Kidney glomerular epithelial cell (primary cell): ENCODE measurements around the gene NELFA.
"Not testable (repeated sequence)": the region's sequence is repeated elsewhere in the genome, so short reads cannot be mapped to it uniquely, and the experiment has no call there.

Experiments
- DNase-seq: peaks from one replicate; lab custom pipeline; 2025; lab: John Stamatoyannopoulos, UW

Gene NELFA

DNA sequence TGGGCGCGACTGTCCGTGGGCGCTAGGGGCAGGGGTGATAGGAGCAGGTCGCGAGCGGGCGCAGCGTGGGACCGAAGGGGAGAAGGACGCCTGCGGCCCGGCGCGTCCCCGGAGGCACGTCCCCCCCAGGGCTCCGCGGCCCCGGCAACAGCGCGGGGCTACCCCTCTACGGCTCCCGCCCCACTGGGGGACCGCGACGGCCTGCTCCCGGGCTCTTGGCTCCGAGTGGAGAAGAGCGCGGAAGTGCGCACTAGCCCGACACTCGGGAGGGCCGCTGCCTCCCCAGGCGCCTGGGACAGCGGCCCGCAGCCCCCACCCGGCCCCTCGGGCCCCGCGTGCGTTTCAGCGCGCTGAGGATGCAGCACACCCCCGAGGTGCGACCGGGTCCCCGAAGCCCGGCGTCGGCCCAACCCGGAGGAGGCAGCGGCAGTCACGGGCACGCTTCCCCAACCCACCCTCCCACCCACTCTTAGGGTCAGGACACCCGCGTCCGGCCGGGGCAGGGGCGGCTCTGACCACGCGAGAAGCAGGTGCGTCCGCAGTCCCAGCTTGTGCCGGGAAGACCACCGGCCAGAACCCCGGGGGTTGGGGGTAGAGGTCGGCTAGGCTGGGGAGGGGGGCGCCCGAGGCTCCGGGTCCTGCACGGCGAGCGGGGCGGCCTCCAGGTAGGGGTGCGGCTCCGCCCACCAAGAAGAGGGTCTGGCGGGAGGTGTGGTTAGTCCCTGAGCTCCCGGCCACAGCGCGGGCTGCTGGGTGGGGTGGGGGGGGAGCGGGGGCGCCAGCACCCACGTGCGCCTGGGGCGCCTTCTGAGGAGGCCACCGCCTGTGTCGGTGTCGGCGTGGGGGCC lies 31.8 kb upstream of the NELFA start:
- DNase-seq, result no peak

DNA sequence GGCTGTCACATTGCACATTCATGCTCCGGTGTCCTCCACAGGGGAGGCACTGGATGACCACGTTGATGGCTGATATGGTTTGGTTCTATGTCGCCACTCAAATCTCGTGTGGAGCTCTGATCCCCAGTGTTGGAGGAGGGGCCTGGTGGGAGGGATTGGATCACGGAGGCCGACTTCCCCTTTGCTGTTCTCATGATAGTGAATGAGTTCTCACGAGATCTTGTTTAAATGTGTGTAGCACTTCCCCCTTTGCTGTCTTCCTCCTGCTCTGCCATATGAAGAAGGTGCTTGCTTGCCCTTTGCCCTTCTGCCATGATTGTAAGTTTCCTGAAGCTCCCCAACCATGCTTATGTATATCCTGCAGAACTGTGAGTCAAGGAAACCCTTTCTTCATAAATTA lies 28.1 kb upstream of the NELFA start:
- no peak for DNase-seq

DNA sequence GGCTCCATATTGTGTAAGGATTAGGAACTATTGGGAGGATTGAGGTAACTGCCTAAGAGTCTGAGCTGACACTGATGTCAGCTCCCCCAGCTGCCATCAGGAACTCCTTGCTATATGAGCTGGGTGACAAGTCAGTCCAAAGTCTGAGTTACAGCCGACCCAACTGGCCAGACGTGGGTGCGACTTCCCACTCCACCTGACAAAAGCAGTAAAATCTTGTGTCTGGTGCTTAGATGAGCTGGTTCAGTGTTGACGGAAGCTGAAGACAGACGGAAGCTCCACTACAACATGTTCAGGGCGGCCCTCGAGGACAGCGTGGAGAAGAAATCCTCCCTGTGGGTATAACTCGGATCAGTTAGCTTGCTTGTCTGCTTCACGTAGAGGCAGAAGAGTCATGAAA lies 27.6 kb upstream of the NELFA start:
- no peak for DNase-seq

DNA sequence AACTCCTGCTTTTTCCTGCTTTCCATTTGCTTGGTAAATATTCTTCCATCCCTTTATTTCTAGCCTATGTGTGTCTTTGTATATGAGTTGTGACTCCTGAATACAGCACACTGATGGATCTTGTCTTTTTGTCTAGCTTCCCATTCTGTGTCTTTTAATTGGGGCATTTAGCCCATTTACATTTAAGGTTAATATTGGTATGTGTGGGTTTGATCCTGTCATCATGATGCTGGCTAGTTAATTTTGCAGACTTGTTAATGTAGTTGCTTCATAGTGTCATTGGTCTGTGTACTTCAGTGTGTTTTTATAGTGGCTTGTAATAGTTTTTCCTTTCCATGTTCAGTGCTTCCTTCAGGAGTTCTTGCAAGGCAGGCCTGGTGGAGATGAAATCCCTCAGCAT lies 22.4 kb upstream of the NELFA start:
- DNase-seq, result not testable (repeated sequence)

DNA sequence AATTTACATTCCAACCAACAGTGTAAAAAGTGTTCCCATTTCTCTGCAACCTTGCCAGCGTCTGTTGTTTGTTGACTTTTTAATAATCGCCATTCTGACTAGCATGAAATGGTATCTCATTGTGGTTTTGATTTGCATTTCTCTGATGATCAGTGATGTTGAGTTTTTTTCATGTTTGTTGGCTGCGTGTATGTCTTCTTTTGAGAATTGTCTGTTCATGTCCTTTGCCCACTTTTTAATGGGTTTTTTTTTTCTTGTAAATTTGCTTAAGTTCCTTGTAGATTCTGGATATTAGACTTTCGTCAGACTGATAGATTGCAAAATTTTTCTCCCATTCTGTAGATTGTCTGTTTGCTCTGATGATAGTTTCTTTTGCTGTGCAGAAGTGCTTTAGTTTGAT lies 18.3 kb upstream of the NELFA start:
- DNase-seq, result not testable (repeated sequence)

DNA sequence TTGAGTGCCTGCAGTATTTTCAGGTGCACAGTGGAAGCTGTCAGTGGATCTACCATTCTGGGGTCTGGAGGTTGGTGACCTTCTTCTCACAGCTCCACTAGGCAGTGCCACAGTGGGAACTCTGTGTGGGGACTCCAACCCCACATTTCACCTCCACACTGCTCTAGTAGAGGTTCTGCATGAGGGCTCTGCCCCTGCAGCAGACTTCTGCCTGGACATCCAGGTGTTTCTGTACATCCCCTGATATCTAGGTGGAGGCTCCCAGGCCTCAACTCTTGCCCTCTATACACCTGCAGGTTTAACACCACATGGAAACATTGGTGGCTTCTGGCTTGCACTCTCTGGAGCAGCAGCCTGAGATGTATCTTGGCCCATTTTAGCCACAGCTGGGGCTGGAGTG lies 17.0 kb upstream of the NELFA start:
- DNase-seq, result no peak

DNA sequence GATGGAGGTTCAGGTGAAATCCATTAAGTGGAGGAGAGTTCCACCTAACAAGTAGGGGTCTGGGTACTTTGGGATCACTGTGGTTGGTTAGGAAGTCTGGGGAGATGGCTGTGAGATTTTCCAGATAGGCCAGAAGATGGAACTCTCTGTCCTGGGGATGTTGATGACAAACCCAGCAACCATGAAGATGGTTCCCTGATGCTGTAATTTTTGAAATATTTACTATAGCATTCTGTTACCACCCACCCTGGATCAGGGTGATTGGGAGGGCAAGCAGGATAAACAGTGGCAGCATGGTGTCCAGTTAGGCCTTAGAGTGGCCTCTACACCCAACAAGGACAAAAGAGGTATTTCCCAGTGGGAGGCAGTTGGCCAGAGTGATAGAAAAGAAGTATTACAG lies 15.9 kb upstream of the NELFA start:
- DNase-seq, result no peak

DNA sequence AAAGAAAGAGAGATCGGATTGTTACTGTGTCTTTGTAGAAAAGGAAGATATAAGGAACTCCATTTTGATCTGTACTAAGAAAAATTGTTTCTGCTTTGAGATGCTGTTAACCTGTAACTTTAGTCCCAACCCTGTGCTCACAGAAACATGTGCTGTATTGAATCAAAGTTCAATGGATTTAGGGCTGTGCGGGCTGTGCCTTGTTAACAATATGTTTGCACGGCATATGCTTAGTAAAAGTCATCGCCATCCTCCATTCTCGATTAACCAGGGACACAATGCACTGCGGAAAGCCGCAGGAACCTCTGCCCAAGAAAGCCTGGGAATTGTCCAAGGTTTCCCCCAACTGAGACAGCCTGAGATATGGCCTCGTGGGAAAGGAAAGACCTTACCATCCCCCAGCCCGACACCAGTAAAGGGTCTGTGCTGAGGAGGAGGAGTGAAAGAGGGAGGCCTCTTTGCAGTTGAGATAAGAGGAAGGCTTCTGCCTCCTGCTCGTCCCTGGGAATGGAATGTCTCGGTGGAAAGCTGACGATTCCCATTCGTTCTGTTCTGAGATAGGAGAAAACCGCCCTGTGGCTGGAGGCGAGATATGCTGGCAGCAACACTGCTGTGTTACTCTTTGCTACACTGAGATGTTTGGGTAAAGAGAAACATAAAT lies 12.7 kb upstream of the NELFA start:
- DNase-seq, result not testable (repeated sequence)

DNA sequence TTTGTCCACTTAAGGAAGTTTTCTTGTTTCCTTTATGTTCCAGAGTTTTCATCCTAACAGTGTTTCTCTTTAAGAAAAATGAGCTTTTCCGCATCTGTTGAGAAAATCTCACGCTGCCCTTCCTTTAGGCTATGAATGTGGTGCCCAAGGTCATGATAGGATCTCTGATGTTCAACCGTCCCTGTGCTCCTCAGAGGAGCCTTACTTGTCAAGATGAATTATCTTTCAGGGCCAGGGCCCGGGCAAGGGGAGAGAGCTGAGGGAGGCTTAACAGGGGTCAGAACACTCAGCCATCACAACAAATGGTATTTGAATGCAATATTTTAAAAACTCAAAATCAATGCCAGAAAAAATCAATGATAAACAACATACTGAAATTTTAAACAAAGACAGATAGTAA lies 6.2 kb upstream of the NELFA start:
- DNase-seq, result no peak

DNA sequence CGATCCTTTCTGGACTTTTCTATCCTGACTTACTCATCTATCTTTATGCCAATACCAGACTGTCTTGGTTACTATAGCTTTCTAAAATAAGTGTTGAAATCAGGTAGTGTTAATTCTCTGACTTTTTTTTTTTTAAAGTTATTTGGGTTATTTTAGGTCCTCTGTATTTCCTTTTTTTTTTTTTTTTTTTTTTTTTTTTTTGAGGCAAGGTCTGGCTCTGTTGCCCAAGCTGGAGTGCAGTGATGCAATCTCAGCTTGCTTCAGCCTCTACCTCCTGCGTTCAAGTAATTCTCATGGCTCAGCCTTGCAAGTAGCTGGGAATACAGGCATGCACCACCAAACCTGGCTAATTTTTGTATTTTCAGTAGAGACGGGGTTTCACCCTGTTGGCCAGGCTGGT lies 2.8 kb upstream of the NELFA start:
- no peak for DNase-seq

DNA sequence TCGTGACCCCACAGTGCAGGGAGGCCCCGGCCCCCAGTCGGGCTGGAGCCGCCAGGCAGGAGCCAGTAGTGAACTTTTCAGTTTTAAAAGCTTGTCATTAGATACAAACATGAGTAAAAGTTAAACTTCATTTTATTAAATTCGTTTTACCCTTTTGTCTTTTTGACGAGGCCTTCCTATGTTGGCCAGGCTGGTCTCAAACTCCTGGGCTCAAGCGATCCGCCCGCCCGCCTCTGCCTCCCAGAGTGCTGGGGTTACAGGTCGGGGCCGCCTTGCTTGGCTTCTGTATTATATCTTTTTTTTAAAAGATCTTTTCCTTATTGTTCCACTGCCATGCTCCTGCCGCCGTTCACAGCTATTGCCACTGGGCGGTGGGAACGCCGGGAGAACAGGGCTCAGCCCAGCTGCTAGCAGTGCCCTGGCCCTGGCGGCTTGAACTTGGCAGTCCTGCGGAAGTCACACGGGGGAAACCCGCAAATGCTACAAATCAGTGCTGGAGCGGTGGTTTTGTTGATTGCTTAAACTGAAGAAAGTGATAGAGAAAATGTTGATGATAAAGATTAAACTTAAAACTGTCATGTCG lies 968 bp upstream of the NELFA start:
- peak; percentile 35 for DNase-seq

DNA sequence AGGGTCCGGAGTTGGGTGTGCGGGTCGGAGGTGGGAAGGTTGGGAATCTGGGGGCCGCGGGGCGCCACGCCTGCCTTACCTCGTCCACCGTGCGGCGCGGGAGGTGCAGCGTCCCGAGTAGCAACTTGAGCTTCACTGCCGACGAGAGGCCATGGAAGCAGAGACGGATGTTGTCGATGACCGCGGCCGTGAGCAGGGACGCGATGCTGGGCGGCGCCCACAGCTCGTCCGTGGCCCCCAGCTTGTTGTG lies 178 bp downstream of the NELFA start:
- no peak for DNase-seq

DNA sequence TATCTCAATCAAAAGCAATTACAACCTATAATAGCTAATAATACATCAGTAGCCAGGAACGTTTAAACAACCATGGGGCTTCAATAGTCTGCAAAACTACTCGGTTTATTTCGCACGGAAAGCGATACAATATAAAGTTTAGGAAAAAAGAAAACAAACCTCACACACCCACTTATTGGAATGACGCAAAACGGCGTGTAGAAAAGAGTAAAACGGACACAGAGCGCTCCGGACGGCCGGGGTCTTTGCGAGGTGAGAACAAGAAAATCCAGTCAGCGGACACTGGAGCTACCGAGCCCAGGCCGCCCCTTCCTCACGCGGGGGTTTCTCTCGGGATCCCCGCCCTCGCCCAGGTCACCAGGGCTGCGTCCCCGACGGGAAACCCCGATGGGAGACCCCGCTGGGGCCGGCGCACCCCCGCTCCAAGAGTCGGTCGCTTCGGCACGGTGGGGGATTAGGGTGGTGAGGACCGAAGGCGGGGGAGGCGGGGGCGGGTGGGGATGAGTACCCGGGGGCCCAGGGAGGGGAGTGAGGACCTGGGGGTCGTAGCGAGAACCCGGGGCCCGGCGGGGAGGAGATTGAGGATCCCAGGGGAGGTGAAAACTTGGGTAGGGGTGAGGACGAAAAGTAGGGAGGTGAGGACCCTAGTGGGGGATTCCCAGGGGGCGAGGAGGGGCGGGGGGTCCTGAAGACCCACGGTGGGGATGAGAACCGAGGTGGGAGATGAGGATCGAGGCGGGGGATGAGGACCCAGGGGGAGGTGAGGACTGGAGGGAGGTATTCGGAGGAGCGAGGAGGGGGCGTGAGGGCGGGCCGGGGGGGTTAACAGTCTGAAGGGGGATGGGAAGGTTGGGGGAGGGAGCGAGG lies 737 bp downstream of the NELFA start:
- peak; percentile 0 for DNase-seq

DNA sequence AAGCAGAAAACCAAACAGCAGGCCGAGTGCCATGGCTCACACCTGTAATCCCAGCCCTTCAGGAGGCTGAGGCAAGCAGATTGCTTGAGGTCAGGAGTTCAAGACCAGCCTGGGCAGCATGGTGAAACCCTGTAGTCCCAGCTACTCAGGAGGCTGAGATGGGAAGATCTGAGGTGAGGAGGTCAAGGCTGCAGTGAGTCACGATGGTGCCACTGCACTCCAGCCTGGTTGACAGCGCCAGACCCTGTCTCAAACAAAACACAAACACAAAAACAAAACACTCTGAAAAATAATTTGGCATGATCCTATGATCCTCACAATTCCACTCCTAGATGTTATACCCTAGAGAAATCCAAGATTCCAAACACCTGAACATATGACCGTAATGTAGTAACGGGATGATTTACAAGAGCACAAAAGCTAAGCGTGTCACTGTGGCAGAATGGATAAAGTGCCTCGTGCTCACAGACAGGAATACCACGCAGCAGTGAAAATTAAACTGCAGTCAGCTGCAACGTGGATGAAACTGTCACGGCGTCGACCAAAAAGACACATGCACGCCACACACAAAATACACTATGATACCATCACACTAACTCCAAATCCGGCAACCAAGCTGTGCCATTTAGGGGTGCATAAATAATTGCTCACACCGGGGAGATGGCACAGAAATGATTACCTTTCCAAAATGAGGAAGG lies 1.7 kb downstream of the NELFA start:
- no peak for DNase-seq

DNA sequence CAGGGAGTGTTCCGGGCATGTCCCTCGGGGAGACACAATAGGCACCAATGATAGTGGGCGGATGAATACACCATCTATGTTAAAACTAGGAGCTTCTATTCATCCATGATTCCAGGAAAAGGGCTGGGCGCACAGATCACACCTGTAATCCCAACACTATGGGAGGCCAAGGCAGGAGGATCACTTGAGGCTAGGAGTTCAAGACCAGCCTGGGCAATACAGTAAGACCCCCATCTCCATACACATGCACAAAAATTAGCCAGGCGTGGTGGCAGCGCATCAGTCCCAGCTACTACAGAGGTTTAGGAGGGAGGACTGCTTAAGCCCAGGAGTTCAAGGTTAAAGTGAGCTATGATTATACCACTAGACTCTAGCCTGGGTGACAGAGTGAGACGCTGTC lies 2.4 kb downstream of the NELFA start:
- DNase-seq, result no peak

DNA sequence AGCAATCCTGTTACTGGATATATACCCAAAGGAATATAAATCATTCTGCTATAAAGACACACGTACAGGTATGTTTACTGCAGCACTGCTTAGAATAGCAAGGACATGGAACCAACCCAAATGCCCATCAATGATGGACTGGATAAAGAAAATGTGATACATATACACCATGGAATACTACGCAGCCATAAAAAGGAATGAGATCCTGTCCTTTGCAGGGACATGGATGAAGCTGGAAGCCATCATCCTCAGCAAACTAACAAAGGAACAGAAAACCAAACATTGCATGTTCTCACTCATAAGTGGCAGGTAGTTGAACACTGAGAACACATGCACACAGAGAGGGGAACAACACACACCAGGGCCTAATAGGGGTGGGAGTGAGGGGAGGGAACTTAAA lies 5.4 kb downstream of the NELFA start:
- not testable (repeated sequence) for DNase-seq

DNA sequence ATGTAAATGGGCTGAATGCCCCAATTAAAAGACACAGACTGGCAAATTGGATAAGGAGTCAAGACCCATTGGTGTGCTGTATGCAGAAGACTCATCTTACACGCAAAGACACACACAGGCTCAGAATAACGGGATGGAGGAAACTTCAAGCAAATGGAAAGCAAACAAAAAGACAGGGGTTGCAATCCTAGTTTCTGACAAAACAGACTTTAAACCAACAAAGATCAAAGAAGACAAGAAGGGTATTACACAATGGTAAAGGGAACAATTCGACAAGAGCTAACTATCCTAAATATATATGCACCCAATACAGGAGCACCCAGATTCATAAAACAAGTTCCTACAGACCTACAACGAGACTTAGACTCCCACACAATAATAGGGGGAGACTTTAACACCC lies 9.5 kb downstream of the NELFA start:
- DNase-seq, result not testable (repeated sequence)

DNA sequence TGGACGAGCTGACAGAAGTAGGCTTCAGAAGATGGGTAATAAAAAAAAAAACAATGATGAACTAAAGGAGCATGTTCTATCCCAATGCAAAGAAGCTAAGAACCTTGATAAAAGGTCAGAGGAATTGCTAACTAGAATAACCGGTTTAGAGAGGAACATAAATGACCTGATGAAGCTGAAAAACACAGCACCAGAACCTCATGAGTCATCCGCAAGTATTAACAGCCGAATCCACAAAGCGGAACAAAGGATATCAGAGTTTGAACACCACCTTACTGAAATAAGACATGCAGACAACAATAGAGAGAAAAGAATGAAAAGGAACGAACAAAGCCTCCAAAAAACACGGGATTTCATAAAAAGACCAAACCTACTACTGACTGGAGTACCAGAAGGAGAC lies 10.5 kb downstream of the NELFA start:
- DNase-seq, result peak; percentile 37

DNA sequence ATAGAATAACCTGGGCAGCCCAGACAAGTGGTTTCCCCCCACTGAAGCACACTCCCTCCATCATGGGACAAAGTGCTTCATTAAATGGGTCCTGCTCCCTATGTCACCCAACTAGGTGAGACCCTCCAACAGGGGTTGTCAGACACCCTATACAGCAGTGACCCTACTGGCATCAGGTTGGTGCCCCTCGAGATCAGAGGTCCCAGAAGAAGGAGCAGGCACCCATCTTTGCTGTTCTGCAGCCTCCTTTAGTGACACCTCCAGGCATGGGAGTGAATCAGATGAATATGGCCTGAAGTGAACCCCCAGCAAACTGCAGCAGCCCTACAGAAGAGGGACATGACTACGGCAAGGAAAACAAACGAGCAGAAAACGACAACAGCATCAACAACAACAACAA lies 11.1 kb downstream of the NELFA start:
- DNase-seq, result no peak

DNA sequence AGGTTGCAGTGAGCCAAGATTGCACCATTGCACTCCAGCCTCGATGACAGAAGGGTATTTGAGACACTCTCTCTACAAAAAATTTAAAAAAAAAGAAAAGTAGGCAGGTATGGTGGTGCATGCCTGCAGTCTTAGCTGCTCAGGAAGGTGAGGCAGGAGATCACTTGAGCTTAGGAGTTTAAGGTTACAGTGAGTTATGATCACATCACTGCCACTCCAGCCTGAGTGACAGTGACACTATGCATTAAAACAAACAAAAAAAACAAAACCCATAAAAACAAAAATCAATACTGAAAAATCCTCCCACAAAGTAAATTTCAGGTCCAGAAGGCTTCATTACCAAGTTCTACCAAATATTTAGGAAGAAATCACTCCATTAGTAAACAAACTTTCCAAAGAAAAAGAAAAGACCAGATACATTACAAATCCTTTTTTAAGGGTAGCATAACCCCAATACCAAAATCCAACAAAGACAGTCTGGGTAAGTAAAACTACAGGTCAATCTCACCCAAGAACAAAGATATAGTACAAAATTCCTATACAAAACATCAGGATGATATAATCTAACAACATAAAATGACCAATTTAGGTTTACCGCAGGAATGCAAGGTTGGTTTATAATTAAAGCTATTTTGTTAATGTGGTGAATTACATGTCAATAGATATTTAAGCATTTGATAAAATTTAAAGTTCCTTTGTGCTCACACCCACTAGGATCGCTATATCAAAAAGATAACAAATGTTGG lies 11.7 kb downstream of the NELFA start:
- no peak for DNase-seq

DNA sequence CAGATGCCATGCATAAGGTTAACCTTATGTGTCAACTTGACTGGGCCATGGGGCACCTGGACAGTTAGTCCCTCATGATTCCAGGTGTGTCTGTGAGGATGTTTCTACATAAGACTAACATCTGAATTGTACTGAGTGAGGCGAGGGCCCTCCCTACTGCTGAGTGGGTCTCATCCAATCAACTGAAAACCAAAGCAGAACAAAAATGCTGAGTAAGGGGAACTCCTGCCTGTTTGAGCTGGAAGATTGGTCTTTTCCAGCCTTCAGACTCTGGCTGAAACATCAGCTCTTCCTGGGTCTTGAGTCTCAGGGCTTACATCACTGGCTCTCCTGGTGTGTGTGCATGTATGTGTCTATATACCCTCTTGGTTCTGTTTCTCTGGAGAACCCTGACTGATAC lies 13.8 kb downstream of the NELFA start:
- DNase-seq, result no peak
